GM12878 (cell line): ENCODE results near the gene MYADM.
"Not testable (repeated sequence)": the region's sequence is repeated elsewhere in the genome, so short reads cannot be mapped to it uniquely, and the experiment has no call there.

ENCODE experiments used
- ELK1 ChIP-seq: IDR thresholded peaks from 2 replicates; pipeline ENCODE4 v1.6.1; 2012; ENCODE audit warnings: low read depth, low read length, improper control_type of control experiment
- NFIC ChIP-seq: IDR thresholded peaks from 2 replicates; pipeline ENCODE4 v1.6.1; 2012; ENCODE audit warnings: low read depth, mild to moderate bottlenecking, inconsistent platforms, low read length, moderate library complexity
- NFYA ChIP-seq: IDR thresholded peaks from 2 replicates; pipeline ENCODE4 v1.6.1; 2011; ENCODE audit warnings: low read depth, mild to moderate bottlenecking, low read length, improper control_type of control experiment, borderline replicate concordance
- POLR2A ChIP-seq: IDR thresholded peaks from 2 replicates; pipeline ENCODE4 v1.6.1; 2011; ENCODE audit warnings: low read depth, mild to moderate bottlenecking, low read length
- POLR2AphosphoS2 ChIP-seq: IDR thresholded peaks from 2 replicates; pipeline ENCODE4 v1.6.1; 2011; ENCODE audit warnings: low read depth, mild to moderate bottlenecking, low read length, improper control_type of control experiment, moderate library complexity
- RB1 ChIP-seq: fragments of 450-650 bp; formaldehyde crosslinking; IDR thresholded peaks from 2 replicates; pipeline ENCODE4 v1.6.1; 2017; ENCODE audit warnings: mild to moderate bottlenecking, borderline replicate concordance
- SIX5 ChIP-seq: IDR thresholded peaks from 2 replicates; pipeline ENCODE4 v1.6.1; 2011; ENCODE audit warnings: mild to moderate bottlenecking, low read depth, low read length, moderate library complexity; ENCODE audit not compliant: severe bottlenecking
- SMAD1 ChIP-seq: fragments of 450-650 bp; IDR thresholded peaks from 2 replicates; pipeline ENCODE4 v1.6.1; 2018; ENCODE audit warnings: mild to moderate bottlenecking, low read depth; ENCODE audit not compliant: partially characterized antibody
- TF ChIP-seq, protein P1 (sequence below), 3 experiments: IDR thresholded peaks in 2 of 3; conservative IDR thresholded peaks in 1 of 3; 2 replicates each; pipeline ENCODE4 v1.5.1; 2011; ENCODE audit warnings: low read depth in 3 of 3, low read length in 3 of 3, mild to moderate bottlenecking in 3 of 3, control low read depth in 2 of 3, moderate library complexity in 2 of 3, inconsistent platforms in 1 of 3, mixed read lengths in 1 of 3; ENCODE audit not compliant: control insufficient read depth in 2 of 3, insufficient read depth in 1 of 3; ENCODE audit errors: extremely low read depth in 1 of 3

GRCh38 chr19:53840241-53840640, 27.4 kb upstream of the MYADM start:
- TF ChIP-seq SMAD1, ELK1, RB1, POLR2A, POLR2AphosphoS2, SIX5, NFIC, NFYA: not testable (repeated sequence)
- TF ChIP-seq, protein P1, sequence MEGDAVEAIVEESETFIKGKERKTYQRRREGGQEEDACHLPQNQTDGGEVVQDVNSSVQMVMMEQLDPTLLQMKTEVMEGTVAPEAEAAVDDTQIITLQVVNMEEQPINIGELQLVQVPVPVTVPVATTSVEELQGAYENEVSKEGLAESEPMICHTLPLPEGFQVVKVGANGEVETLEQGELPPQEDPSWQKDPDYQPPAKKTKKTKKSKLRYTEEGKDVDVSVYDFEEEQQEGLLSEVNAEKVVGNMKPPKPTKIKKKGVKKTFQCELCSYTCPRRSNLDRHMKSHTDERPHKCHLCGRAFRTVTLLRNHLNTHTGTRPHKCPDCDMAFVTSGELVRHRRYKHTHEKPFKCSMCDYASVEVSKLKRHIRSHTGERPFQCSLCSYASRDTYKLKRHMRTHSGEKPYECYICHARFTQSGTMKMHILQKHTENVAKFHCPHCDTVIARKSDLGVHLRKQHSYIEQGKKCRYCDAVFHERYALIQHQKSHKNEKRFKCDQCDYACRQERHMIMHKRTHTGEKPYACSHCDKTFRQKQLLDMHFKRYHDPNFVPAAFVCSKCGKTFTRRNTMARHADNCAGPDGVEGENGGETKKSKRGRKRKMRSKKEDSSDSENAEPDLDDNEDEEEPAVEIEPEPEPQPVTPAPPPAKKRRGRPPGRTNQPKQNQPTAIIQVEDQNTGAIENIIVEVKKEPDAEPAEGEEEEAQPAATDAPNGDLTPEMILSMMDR (IDR thresholded peaks at IDR 0.05 in 2 of 3, conservative IDR thresholded peaks at IDR 0.05 in 1 of 3; ENCODE audit: control insufficient read depth in 2 of 3, extremely low read depth in 1 of 3, insufficient read depth in 1 of 3, low read depth in 3 of 3, low read length in 3 of 3): not testable (repeated sequence)
